Measurements from ENCODE around the gene EXT2. TPM values are rescaled to one million over a fixed set of nuclear protein-coding genes. Genes with fewer than 3 reads are reported as not detected.

EXT2 gene
- total and polyA plus RNA-seq, 2 donors from 2014 or later = 29.8 to 54.1 TPM

GRCh38 chr11:44235765-44236201 is 140.3 kb downstream of the EXT2 start:
- DNase-seq (peak in 3 of 5 donors; percentile 29 to 89 (median 69)), FAIRE-seq (no peak)
- TF ChIP-seq CTCF (IDR thresholded peaks at IDR 0.05; ENCODE audit: borderline replicate concordance, extremely low read depth, insufficient read depth) = no peak
- H3K9me3 ChIP-seq (ENCODE audit: control insufficient read depth in 2 of 3, insufficient read depth in 1 of 3, low read length in 3 of 3) = no peaks in the 10 kb centered on the region
- no peaks in the 10 kb centered on the region for H3K4me1 ChIP-seq (ENCODE audit: control insufficient read depth in 2 of 3, insufficient read depth in 2 of 3, low read depth in 1 of 3, low read length in 3 of 3)
- H3K4me3 ChIP-seq (ENCODE audit: low read length in 3 of 3) = no peak overlapping the region
- no peak overlapping the region for H3K27ac ChIP-seq (ENCODE audit: low read depth in 2 of 2, low read length in 2 of 2)
- no peak overlapping the region for H3K9ac ChIP-seq (ENCODE audit: low read length in 3 of 3)
- no peaks in the 10 kb centered on the region for H3K27me3 ChIP-seq (ENCODE audit: control insufficient read depth, insufficient read depth, low read length)
- H3K36me3 ChIP-seq (ENCODE audit: control insufficient read depth in 2 of 3, insufficient read depth in 3 of 3, low read length in 3 of 3) = peaks cover 0 to 6% (median 0%) of the 10 kb centered on the region in 3 donors
- intact Hi-C loops (cut with DNase I) = no loop called here

GRCh38 chr11:44236296-44236695 is 140.8 kb downstream of the EXT2 start:
- DNase-seq (peak in 3 of 5 donors; percentile 23 to 82 (median 56)), FAIRE-seq (no peak)
- H3K36me3 ChIP-seq (ENCODE audit: control insufficient read depth in 2 of 3, insufficient read depth in 3 of 3, low read length in 3 of 3) = peaks cover 0 to 6% (median 0%) of the 10 kb centered on the region in 3 donors
- no peak overlapping the region for H3K4me3 ChIP-seq (ENCODE audit: low read length in 3 of 3)
- no peak overlapping the region for H3K27ac ChIP-seq (ENCODE audit: low read depth in 2 of 2, low read length in 2 of 2)
- TF ChIP-seq CTCF (IDR thresholded peaks at IDR 0.05; ENCODE audit: borderline replicate concordance, extremely low read depth, insufficient read depth) = no peak
- intact Hi-C loops (cut with DNase I) = no loop called here
- no peaks in the 10 kb centered on the region for H3K9me3 ChIP-seq (ENCODE audit: control insufficient read depth in 2 of 3, insufficient read depth in 1 of 3, low read length in 3 of 3)
- H3K9ac ChIP-seq (ENCODE audit: low read length in 3 of 3) = no peak overlapping the region
- no peaks in the 10 kb centered on the region for H3K27me3 ChIP-seq (ENCODE audit: control insufficient read depth, insufficient read depth, low read length)
- no peaks in the 10 kb centered on the region for H3K4me1 ChIP-seq (ENCODE audit: control insufficient read depth in 2 of 3, insufficient read depth in 2 of 3, low read depth in 1 of 3, low read length in 3 of 3)

- Histone ChIP-seq H3K9ac (ENCODE audit: low read length in 3 of 3) (no peak overlapping the region), H3K9me3 (ENCODE audit: control insufficient read depth in 2 of 3, insufficient read depth in 1 of 3, low read length in 3 of 3) (no peaks in the 10 kb centered on the region), H3K27me3 (ENCODE audit: control insufficient read depth, insufficient read depth, low read length) (no peaks in the 10 kb centered on the region), H3K36me3 (ENCODE audit: control insufficient read depth in 2 of 3, insufficient read depth in 3 of 3, low read length in 3 of 3) (peaks cover 0 to 6% (median 0%) of the 10 kb centered on the region in 3 donors), H3K27ac (ENCODE audit: low read depth in 2 of 2, low read length in 2 of 2) (no peak overlapping the region), H3K4me1 (ENCODE audit: control insufficient read depth in 2 of 3, insufficient read depth in 2 of 3, low read depth in 1 of 3, low read length in 3 of 3) (peaks cover 0 to 2% (median 0%) of the 10 kb centered on the region in 3 donors), H3K4me3 (ENCODE audit: low read length in 3 of 3) (no peak overlapping the region)
- DNase-seq = peak in 2 of 5 donors; percentile 20 to 21
- intact Hi-C loops (cut with DNase I) = no loop called here
- TF ChIP-seq CTCF (IDR thresholded peaks at IDR 0.05; ENCODE audit: borderline replicate concordance, extremely low read depth, insufficient read depth) = no peak
- no peak for FAIRE-seq
These were observed 141.7 kb downstream of the EXT2 start for GRCh38 chr11:44237156-44237555.

GRCh38 chr11:44241851-44242250 is 146.4 kb downstream of the EXT2 start:
- FAIRE-seq (no peak), DNase-seq (no peak)
- no peak overlapping the region for H3K9ac ChIP-seq (ENCODE audit: low read length in 3 of 3)
- no peak overlapping the region for H3K27ac ChIP-seq (ENCODE audit: low read depth in 2 of 2, low read length in 2 of 2)
- intact Hi-C loops (cut with DNase I) = no loop called here
- no peak for TF ChIP-seq CTCF (IDR thresholded peaks at IDR 0.05; ENCODE audit: borderline replicate concordance, extremely low read depth, insufficient read depth)
- H3K9me3 ChIP-seq (ENCODE audit: control insufficient read depth in 2 of 3, insufficient read depth in 1 of 3, low read length in 3 of 3) = no peaks in the 10 kb centered on the region
- peaks cover 0 to 25% (median 17%) of the 10 kb centered on the region in 3 donors for H3K4me1 ChIP-seq (ENCODE audit: control insufficient read depth in 2 of 3, insufficient read depth in 2 of 3, low read depth in 1 of 3, low read length in 3 of 3)
- no peaks in the 10 kb centered on the region for H3K27me3 ChIP-seq (ENCODE audit: control insufficient read depth, insufficient read depth, low read length)
- no peak overlapping the region for H3K4me3 ChIP-seq (ENCODE audit: low read length in 3 of 3)
- H3K36me3 ChIP-seq (ENCODE audit: control insufficient read depth in 2 of 3, insufficient read depth in 3 of 3, low read length in 3 of 3) = peaks cover 0 to 4% (median 0%) of the 10 kb centered on the region in 3 donors

All from kidney (tissue), 14 donors.